TTC549 (cell line): Measurements from ENCODE around the gene PTBP3.
"Not testable (repeated sequence)": the region's sequence is repeated elsewhere in the genome, so short reads cannot be mapped to it uniquely, and the experiment has no call there.

Experiments
- FAIRE-seq: peaks from 2 replicates; lab custom pipeline; 2012; peaks lifted over from hg19 to GRCh38; lab: Jason Lieb, UNC

The PTBP3 gene, protein sequence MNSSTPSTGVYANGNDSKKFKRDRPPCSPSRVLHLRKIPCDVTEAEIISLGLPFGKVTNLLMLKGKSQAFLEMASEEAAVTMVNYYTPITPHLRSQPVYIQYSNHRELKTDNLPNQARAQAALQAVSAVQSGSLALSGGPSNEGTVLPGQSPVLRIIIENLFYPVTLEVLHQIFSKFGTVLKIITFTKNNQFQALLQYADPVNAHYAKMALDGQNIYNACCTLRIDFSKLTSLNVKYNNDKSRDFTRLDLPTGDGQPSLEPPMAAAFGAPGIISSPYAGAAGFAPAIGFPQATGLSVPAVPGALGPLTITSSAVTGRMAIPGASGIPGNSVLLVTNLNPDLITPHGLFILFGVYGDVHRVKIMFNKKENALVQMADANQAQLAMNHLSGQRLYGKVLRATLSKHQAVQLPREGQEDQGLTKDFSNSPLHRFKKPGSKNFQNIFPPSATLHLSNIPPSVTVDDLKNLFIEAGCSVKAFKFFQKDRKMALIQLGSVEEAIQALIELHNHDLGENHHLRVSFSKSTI

DNA sequence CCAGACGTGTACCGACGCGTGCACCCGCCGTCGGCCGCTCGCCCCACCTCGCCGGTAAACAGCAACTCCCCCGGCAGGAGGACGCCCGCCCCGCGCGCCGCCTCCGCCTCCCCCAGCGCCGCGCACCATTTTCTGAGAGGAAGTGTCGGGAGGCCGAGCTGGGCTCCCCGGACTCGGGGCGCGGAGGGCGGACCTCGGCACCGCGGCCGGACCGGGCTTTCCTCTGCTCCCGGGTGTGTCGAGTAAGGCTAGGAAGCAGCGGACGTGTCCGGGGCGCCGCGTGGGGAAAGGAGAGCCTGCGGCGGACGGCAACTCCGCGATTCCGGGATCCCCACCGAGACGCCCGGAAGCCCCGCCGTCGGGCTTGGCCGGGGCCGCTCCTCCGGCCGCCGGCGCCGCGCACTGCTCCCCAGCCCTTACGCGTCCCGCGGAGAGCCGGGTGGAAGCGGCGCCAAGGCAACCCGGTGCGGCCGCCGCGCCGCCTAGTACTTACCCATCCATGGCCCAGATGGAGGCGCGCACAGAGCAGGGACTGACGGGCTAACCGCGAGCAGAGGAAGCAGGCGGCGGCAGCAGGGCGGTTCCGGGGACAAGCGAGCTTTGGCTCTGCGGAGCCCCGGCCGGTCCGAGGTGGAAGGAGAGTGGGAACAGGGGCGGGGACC is at the start of gene PTBP3:
Gene PTBP3 (minus strand): TSS at position 643 of the 662 bp plus-strand sequence. CDS start 35,754 bp downstream, outside the sequence.
- FAIRE-seq, result no peak

DNA sequence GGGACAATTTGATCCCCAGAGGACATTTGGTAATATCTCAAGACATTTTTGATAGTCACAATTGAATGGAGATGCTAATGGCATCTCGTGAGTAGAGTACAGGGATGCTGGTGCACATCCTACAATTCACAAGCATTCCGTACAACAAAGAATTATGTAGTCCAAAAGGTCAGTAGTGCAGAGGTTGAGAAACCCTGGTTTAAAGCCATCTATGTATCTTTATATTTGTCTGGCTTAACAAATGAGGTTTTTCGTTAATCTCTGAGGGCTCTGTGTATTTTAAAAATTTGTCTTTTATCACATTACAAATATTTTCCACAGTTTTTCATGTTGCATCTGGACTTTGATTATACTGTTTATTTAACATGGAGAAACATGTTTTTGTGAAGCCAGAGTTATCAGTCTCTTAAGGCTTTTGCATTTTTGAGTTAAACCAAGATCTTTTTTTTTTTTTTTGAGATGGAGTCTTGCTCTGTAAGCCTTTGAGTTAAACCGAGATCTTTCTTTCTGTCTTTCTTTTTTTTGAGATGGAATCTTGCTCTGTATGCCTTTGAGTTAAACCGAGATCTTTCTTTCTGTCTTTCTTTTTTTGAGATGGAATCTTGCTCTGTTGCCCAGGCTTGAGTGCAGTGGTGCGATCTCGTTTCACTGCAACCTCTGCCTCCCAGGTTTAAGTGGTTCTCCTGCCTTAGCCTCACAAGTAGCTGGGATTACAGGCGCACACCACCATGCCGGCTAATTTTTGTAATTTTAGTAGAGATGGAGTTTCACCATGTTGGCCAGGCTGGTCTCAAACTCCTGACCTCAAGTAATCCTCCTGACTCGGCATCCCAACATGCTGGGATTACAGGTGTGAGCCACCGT is 49.3 kb upstream of the PTBP3 start:
- no peak for FAIRE-seq

DNA sequence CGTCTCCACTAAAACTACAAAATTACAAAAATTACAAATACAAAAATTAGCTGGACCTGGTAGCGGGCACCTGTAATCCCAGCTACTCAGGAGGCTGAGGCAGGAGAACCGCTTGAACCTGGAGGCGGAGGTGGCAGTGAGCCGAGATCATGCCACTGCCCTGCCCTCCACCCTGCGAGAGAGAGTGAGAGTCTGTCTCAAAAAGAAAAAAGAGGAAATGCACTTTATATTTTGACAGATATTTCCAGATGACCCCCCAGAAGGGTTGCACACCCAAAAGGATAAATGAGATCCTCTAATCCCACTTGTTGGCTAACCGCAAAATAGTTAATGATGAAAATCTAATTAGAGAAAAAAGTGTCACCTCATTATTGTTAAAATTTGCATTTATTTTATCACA is 48.6 kb upstream of the PTBP3 start:
- FAIRE-seq, result no peak

DNA sequence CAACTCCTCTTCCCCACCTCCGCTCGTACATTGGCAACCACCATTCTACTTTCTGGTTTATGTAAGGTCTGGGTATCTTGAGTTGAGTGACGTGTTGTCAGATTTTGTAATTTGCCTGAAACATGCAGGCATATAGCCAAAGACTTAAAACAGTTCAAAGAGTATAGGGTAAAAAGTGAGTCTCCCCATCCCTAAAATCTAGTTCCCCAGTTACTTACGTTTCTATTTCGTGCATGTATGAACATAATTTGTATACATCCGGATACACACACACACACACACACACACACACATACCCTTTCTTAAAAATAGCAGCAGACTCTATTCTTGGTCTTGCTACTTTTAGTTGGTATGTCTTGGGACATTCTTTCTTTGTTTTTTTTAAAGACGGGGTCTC is 47.4 kb upstream of the PTBP3 start:
- no peak for FAIRE-seq

DNA sequence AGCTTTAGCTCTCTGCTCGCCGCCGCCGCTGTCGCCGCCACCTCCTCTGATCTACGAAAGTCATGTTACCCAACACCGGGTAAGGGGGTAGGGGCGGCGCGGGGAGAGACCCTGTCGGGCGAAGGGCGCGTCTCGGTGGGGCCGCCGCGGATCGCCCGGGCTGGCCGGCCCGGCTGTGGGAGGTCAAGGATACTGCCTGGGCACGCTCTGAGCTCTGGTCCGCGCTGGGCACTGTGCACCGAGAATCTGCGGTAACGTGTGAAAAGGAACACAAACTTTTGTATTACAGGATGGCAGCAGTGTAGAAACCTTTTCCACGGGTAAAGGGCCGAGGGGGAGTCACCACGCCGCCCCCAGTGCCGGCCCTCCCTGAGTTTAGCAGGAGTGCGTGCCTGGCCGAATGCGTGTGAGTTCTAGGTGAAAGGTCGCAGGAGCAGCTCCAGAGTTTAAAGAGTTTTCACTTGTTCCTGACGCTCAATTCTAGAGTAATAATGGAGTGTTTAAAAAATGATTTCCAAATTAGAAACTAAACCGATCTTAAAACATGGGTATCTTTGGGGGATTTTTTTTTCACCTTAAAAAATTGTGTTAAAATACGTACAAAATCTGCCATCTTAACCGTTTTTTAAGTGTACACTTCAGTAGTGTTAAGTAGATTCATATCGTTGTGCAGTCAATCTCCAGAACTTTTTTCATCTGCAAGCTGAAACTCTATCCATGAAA is 46.8 kb upstream of the PTBP3 start, which contains the start of gene HSDL2:
Gene HSDL2 (plus strand): TSS at position 7 of the 723 bp plus-strand sequence. CDS start 56 bp downstream, at position 63.
- no peak for FAIRE-seq

DNA sequence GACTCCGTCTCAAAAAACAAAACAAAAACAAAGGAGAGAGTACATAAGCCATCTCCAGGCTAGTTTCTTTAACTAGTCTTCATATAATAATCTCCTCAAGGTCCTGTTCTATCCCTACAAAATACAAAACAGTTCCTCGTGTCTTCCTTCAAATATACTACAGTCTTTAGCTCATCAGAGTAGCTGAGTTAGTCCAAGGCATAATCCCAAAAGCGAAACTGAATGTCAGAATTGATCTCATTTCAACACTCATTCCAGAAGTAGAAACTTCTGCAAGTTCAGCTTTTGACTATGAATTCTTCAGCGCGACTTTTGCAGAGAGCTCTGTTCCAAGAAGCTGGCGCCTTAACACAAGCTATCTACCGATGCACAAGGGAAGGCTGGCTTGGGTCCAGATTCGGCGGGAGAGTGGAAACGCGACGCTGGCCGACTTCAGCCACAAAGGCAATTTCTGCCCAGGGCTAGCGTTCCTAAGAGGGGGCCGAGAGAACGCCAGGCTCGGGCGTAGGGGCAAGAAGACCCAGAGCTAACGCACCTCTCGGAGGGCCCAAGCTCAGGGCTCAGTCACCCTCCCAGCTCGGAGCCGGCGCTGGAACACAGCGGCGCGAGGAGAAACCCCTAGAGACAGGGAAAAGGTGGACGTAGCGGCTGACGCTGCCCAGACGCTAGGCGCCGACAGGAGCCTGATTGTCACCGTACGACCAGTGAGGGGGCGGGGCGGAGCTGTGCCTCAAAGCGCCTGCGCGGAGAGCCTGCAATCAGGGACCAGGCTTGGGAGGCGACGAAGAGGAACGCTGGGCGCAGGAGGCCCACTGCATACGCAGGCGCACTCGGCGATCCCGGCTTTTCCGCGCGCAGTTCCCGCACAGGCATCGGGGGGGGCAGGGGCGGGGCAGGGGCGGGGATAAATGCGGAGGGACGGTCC is 46.0 kb upstream of the PTBP3 start:
- FAIRE-seq, result no peak

DNA sequence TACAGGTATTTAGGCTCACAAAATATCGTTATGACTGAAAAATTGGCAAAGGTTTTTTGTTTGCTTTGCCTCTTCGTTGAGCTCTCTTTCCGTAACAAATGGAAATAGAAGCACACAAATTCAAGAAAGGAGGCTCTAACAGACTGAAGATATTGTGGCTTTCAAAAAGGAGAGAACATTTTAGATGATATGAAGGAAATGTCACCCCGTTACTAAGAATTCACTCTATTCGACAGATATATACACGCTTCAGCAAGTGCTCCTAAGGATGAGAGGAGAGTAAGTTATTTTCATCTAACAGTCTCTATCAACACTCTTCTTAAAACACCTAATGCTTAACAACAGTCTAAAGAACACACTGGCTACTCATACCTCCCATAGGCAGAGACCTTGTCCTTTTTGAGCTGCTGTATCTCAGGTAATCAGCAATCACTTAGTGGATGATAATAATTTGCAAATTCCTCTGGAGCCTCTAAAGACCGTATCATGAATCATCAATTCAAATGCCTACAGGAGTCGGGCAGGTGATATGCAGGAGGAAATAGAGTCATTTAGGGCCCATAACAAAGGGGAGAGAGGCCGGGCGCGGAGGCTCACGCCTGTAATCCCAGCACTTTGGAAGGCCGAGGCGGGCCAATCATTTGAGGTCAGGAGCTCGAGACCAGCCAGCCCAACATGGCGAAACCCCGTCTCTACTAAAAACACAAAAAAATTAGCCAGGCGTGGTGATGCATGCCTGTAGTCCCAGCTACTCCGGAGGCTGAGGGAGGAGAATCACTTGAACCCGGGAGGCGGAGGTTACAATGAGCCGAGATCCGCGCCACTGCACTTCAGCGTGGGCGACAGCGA is 45.1 kb upstream of the PTBP3 start:
- FAIRE-seq, result no peak

DNA sequence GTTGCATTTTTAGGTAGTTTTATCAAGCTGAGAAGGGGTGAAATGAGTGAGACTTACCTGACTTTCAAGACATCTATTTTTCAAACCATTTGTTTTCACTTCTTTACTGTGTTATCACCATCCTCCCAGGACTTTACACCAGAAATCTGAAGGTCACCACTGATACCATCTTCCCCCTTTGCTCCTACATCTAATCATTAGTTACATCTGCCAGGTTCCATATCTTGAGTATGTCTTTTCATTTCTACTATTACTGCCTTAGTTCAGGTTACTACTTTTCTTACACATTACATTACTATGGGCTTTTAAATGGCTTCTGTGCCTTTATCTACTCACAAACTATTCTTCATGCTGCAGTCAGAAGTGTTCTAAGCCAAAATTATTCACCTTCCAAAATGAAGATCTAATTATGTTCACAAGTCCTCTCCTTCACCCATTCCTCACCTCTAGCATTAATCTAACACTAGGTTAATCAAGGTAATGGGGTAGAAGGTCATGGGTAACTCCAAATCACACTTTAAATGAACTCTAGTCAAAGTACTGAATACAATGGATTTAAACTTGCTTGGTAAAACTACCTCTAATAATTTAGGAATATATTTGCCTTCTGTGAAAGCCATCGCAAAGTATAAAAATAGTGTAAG is 44.4 kb upstream of the PTBP3 start:
- no peak for FAIRE-seq

DNA sequence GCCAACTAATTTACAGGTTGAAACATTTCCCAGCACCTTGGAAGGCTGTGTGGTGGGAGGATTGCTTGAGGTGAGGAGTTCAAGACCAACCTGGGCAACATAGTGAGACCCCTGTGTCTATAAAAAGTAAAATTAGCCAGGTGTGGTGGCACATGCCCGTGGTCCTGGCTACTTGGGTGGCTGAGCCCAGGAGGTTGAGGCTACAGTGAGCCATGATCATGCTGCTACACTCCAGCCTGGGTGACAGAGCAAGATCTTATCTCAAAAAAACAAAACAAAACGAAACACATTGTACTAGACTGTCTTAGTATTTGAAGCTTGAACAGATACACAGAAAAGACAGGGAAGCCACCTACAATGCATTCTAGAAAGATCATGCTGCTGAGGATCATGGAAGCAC is 43.7 kb upstream of the PTBP3 start:
- FAIRE-seq, result no peak

DNA sequence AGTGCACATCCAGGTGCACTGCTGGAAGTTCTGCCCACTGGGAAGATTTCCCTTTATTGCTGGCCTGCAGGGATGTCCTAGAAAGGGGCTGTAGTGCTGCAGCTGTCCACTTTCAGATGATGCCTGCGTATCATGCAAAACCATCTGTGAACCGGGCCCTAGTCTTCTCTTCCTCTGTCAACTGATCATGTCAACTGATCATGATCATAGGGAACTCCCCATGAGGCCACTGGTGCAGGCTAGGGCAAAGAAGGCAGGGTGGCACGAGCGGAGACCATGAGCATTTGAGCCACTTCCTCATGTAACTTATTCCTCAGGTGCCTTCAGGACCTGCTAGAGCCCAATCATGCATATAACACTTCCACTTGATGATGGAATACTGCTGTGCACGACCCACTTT is 41.9 kb upstream of the PTBP3 start:
- no peak for FAIRE-seq

DNA sequence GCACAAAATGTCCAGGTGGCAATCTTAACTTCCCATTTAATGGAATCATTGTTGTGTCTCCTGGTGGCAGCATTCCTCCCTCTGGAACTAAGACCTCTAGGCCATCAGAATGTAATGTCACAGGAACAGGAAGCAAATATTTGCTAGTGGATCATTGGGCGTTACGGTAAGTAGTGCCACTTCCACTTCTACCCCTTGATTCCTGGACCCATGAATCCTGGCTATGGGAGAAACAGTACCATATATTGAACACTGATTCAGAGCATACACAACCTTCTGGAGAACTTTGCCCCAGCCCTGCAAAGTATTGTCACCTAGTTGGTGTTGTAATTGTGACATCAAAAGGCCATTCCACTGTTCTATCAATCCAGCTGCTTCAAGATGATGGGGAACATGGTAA is 40.8 kb upstream of the PTBP3 start:
- FAIRE-seq, result not testable (repeated sequence)

DNA sequence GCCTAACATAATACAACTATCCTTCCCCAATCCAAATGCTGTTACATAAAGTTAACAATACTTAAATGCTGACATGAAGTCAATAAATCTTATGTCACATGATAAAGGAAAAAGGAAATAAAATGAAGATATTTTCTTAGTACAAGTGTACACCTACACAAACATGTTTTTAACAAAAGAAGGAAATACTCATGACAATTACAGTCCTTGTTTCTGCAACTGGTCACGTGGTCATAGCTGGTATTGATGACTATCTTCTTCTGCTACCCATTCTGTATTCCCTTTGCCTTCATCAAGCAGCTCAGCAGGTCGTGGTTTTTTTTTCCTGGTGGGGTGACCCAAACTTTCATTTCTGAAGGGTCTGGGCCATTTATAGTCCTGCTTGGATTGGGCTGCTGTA is 40.2 kb upstream of the PTBP3 start:
- not testable (repeated sequence) for FAIRE-seq

DNA sequence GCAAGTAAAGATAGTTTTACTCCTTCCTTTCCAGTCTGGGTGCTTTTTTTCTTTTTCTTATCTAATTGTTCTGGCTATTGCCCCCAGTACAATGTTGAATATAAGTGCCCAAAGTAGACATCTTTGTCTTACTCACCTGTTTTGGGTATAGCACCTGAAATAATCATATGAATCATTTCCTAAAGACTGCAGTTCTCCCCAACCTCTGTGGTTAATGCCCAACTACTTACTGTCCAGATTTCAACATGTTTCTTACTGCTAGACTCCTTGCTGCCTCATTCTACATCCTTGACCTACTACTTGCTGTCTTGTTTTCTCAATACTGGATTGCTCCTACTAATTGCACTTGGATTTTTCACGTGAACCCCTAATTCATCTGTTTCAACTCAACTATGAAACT is 37.6 kb upstream of the PTBP3 start:
- no peak for FAIRE-seq

DNA sequence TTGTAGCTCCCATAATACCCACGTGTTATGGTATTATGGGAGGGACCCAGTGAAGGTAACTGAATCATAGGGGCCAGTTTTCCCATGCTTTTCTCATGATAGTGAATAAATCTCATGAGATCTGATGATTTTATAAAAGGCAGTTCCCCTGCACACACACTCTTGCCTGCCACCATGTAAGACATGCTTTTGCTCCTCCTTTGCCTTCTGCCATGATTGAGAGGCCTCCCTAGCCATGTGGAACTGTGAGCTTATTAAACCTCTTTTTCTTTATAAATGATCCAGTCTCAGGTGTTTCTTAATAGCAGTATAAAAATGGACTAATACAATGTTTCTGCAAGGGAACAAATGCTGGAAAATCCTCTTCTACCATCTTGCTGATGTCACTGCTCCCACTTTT is 36.4 kb upstream of the PTBP3 start:
- no peak for FAIRE-seq

DNA sequence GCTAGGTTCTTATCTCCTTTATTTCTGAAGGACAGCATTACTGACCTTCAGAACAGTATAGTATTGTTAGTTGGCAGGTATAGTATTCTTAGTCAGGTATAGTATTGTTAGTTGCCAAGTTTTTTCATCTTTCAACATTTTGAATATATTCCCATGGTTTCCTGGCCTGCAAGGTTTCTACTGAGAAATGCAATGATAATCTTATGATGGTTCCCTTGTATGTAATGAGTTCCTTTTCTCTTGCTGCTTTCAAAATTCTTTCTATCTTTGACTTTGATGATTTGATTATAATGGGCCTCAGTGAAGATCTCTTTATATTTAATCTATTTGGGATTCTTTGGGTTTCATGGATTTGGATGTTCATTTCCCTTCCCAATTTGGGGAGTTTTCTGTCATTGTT is 34.0 kb upstream of the PTBP3 start:
- FAIRE-seq, result no peak

DNA sequence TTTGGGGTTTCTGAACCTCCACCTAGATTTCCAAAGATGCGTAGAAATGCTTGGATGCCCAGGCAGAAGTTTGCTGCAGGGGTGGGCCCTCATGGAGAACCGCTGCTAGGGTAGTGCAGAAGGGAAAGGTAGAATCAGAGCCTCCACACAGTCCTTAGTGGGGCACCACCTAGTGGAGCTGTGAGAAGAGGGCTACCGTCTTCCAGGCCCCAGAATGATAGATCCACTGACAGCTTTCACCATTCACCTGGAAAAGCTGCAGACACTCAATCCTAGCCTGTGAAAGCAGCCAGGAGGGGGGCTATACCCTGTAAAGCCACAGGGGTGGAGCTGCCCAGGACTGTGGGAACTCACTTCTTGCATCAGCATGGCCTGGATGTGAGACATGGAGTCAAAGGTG is 33.2 kb upstream of the PTBP3 start:
- no peak for FAIRE-seq

DNA sequence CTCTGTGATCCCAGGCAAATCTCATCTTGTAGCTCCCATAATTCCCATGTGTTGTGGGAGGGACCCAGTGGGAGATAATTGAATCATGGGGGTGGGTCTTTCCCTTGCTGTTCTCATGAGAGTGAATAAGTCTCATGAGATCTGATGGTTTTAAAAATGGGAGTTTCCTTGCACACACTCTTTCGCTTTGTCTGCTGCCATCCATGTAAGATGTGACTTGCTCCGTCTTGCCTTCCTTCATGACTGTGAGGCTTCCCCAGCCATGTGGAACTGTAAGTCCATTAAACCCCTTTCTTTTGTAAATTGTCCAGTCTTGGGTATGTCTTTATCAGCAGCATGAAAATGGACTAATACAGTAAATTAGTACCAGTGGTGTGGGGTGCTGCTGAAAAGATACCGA is 31.8 kb upstream of the PTBP3 start:
- not testable (repeated sequence) for FAIRE-seq

DNA sequence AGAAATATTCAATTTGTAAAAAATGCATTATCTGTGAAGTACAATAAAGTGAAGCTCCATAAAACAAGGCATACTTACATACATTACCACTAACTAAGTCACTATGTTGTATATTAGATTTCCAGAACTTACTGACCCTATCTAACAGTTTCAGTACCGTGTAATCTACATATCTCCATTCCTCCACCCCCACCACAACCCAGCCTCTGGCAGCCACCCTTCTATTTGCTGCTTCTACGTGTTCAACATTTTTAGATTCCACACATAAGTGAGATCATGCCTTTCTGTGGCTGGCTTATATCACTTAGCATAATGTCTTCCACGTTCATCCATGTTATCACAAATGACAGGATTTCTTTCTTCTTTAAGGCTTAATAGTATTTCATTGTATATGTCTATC is 31.3 kb upstream of the PTBP3 start:
- no peak for FAIRE-seq

DNA sequence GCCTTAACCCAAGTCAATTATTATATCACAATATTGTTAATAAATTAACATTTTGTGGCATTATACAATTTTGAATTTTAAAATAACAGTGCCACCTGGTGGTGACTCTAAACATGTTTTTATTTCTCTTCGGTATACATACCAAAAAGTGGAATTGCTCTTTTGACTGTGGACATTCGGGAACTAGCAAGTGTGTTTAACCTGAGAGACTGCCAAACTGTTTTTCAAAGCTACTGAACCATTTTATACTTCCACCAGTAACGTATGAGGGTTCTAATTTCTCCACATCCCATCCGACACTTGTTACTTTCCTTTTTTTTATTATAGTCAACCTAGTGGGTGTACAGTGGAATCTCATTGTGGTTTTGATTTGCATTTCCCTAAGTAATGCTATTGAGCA is 28.2 kb upstream of the PTBP3 start:
- peak; percentile 84 for FAIRE-seq
